Upper lobe of left lung (tissue), 6 donors: ENCODE measurements around the gene ATP11C. TPM values are rescaled to one million over a fixed set of nuclear protein-coding genes. Genes with fewer than 3 reads are reported as not detected.

ENCODE experiments used
- ATAC-seq, 2 donors: fragments of 200-7000 bp; cut with Tn5 transposase; one replicate each; pipeline ENCODE4 v1.9.1; 2022; ENCODE audit warnings: mild to moderate bottlenecking in 2 of 2, moderate library complexity in 2 of 2; ENCODE audit not compliant: low FRiP score in 2 of 2
- DNase-seq, 2 donors: peaks; one replicate each; pipeline ENCODE4 v3.0.0-alpha.2; 2019 to 2020
- H3K27ac ChIP-seq, 4 donors: fragments of 200-600 bp; sonication (generic); one replicate each; pipeline ENCODE4 v1.5.1; 2016 to 2019
- H3K27me3 ChIP-seq, 4 donors: fragments of 200-600 bp; sonication (generic); one replicate each; pipeline ENCODE4 v1.5.1; 2017 to 2019
- H3K36me3 ChIP-seq, 4 donors: fragments of 200-600 bp; sonication (generic); one replicate each; pipeline ENCODE4 v1.5.1; 2016 to 2019
- H3K4me1 ChIP-seq, 4 donors: fragments of 200-600 bp; sonication (generic); one replicate each; pipeline ENCODE4 v1.5.1; 2018 to 2019
- H3K4me3 ChIP-seq, 4 donors: fragments of 200-600 bp; sonication (generic); one replicate each; pipeline ENCODE4 v1.5.1; 2017 to 2019; ENCODE audit warnings: mild to moderate bottlenecking in 2 of 4, moderate library complexity in 1 of 4
- H3K9me3 ChIP-seq, 4 donors: fragments of 200-600 bp; sonication (generic); one replicate each; pipeline ENCODE4 v1.5.1; 2018 to 2019
- EP300 ChIP-seq, 4 donors: sonication (generic); formaldehyde crosslinking; IDR thresholded peaks; one replicate each; pipeline ENCODE4 v1.5.1; 2017; ENCODE audit warnings: antibody characterized with exemption in 4 of 4, control low read depth in 2 of 4
- POLR2A ChIP-seq, 4 donors: fragments of 450-650 bp; IDR thresholded peaks; one replicate each; pipeline ENCODE4 v1.5.1; 2016 to 2017; ENCODE audit warnings: antibody characterized with exemption in 4 of 4, mild to moderate bottlenecking in 2 of 4
- POLR2AphosphoS5 ChIP-seq, 2 donors: sonication (generic); formaldehyde crosslinking; IDR thresholded peaks; one replicate each; pipeline ENCODE4 v1.5.1; 2017; ENCODE audit warnings: antibody characterized with exemption in 2 of 2
- WGBS, 2 donors: methylation state at CpG; one replicate each; pipeline ENCODE4 v1.1.5; 2017 to 2018; 5-methylcytosine and 5-hydroxymethylcytosine counted together
- total RNA-seq, 6 donors: library from RNA; depleted of rRNA in 4 of 6; stranded (reverse); fragments of >200 nt in 4 of 6; gene quantifications; one replicate each; pipeline versions ENCODE4 v1.1.0 to v1.2.1, GENCODE V29; 2016 to 2021
- TF ChIP-seq, protein P1 (sequence below), 6 experiments: fragments of 450-650 bp in 4 of 6; fragments of 200-600 bp in 2 of 6; sonication (generic) in 2 of 6; IDR thresholded peaks; one replicate each; pipeline ENCODE4 v1.5.1; 2016 to 2019; ENCODE audit warnings: antibody characterized with exemption in 6 of 6
- donor health status: DM: no; HTN: no; CAD: no; lungs with moderate emphysema.
- donor health status: DM: no; HTN: yes; CAD: no; lungs with severe emphysema.

ATP11C gene
- total RNA-seq, 6 donors from 2014 or later: 9.5 to 24.4 (median 15.1) TPM

- no peaks in the 10 kb centered on the region for H3K36me3 ChIP-seq
- no peak for DNase-seq
- TF ChIP-seq EP300 (IDR thresholded peaks at IDR 0.05) (no peak), POLR2AphosphoS5 (IDR thresholded peaks at IDR 0.05) (no peak), POLR2A (IDR thresholded peaks at IDR 0.05) (no peak)
- TF ChIP-seq, protein P1, sequence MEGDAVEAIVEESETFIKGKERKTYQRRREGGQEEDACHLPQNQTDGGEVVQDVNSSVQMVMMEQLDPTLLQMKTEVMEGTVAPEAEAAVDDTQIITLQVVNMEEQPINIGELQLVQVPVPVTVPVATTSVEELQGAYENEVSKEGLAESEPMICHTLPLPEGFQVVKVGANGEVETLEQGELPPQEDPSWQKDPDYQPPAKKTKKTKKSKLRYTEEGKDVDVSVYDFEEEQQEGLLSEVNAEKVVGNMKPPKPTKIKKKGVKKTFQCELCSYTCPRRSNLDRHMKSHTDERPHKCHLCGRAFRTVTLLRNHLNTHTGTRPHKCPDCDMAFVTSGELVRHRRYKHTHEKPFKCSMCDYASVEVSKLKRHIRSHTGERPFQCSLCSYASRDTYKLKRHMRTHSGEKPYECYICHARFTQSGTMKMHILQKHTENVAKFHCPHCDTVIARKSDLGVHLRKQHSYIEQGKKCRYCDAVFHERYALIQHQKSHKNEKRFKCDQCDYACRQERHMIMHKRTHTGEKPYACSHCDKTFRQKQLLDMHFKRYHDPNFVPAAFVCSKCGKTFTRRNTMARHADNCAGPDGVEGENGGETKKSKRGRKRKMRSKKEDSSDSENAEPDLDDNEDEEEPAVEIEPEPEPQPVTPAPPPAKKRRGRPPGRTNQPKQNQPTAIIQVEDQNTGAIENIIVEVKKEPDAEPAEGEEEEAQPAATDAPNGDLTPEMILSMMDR (IDR thresholded peaks at IDR 0.05): no peak
- ATAC-seq: no peak
- H3K27ac ChIP-seq: no peak overlapping the region
- no peak overlapping the region for H3K4me3 ChIP-seq
- no peaks in the 10 kb centered on the region for H3K27me3 ChIP-seq
- 63 to 86% methylated on average over 1 of the region's 1 CpG for WGBS, 2 donors
- H3K4me1 ChIP-seq: no peaks in the 10 kb centered on the region
- H3K9me3 ChIP-seq: no peaks in the 10 kb centered on the region
Observed at GRCh38 chrX:139736151-139736550, 196.7 kb downstream of the ATP11C start.

DNA sequence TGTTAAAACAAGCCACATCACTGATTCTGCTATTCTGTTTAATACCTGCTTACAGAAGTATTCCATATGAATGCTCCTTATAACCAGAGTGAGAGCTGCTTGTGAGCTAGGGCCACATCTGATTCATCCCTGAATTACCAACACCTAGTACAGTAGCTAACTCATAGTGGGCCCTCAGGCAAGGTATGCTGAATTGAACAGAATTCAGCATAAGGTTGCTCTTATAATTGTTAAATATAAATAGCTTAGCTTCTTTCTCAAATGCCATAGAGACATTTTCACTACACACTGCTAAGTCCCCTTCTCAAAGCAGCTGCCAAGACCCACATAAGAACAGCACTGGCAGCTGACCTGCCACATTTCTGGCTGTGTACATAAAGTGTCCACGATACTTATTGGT lies 197.9 kb downstream of the ATP11C start:
- Histone ChIP-seq H3K4me3 (no peak overlapping the region), H3K4me1 (no peaks in the 10 kb centered on the region), H3K9me3 (no peaks in the 10 kb centered on the region), H3K27me3 (no peaks in the 10 kb centered on the region), H3K27ac (no peak overlapping the region), H3K36me3 (no peaks in the 10 kb centered on the region)
- no peak for ATAC-seq
- 92% methylated on average over 1 of the region's 1 CpG; no CpG with 5 or more reads in 1 of the 2 donors for WGBS, 2 donors
- DNase-seq: no peak
- TF ChIP-seq, protein P1 (IDR thresholded peaks at IDR 0.05): no peak
- TF ChIP-seq POLR2AphosphoS5 (IDR thresholded peaks at IDR 0.05) (no peak), POLR2A (IDR thresholded peaks at IDR 0.05) (no peak), EP300 (IDR thresholded peaks at IDR 0.05) (no peak)

DNA sequence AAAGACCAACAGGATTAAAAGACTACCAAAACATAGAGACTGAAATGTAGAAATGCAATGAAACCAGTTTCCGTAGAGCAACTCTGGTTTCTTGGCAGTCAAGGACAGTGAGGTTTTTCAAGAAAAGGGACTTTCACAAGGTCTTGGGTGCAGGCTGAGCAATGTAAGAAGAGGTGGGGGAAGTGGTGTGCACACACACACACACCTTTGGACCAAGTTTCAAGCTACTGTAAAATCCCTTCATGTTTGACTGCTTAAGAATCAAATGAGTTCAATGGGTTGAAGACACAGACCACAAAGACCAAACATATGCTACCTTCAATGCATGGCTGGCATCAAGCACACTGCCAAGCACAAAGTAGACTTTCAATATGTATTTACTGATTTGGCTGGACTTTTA lies 207.1 kb downstream of the ATP11C start:
- no peak for ATAC-seq
- H3K27ac ChIP-seq: no peak overlapping the region
- 83 to 88% methylated on average over 1 of the region's 1 CpG for WGBS, 2 donors
- H3K36me3 ChIP-seq: no peaks in the 10 kb centered on the region
- no peak for TF ChIP-seq EP300 (IDR thresholded peaks at IDR 0.05)
- H3K9me3 ChIP-seq: no peaks in the 10 kb centered on the region
- H3K27me3 ChIP-seq: no peaks in the 10 kb centered on the region
- no peaks in the 10 kb centered on the region for H3K4me1 ChIP-seq
- no peak overlapping the region for H3K4me3 ChIP-seq
- no peak for DNase-seq

GRCh38 chrX:139724626-139725025 lies 208.2 kb downstream of the ATP11C start:
- H3K4me3 ChIP-seq: no peak overlapping the region
- H3K4me1 ChIP-seq: no peaks in the 10 kb centered on the region
- no peaks in the 10 kb centered on the region for H3K27me3 ChIP-seq
- ATAC-seq (no peak), DNase-seq (no peak)
- TF ChIP-seq EP300 (IDR thresholded peaks at IDR 0.05): no peak
- TF ChIP-seq, protein P1 (IDR thresholded peaks at IDR 0.05): no peak
- no peak for TF ChIP-seq POLR2AphosphoS5 (IDR thresholded peaks at IDR 0.05)
- no peak for TF ChIP-seq POLR2A (IDR thresholded peaks at IDR 0.05)
- H3K9me3 ChIP-seq: no peaks in the 10 kb centered on the region
- 69 to 90% methylated on average over 2 of the region's 2 CpGs for WGBS, 2 donors
- no peak overlapping the region for H3K27ac ChIP-seq
- no peaks in the 10 kb centered on the region for H3K36me3 ChIP-seq

DNA sequence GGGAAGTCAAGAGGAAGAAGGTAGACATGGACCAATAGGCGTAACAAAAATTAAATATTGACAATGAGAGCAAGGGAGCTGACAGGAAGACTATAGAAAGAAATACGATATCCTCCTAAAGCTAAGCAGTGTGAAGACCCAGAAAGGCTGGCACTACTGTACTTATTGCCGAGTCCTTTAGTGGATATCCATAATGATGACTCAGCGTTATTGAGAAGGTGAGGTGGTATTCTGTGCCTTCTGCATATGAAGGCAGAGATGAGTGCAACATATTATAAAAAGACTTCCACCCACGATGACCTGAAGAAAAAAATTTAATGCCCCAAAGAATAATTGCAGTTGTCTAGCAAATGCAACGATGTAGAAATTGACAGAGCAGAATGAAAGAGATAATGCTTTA lies 211.9 kb downstream of the ATP11C start:
- ATAC-seq: no peak
- no peaks in the 10 kb centered on the region for H3K36me3 ChIP-seq
- H3K9me3 ChIP-seq: no peaks in the 10 kb centered on the region
- H3K27me3 ChIP-seq: no peaks in the 10 kb centered on the region
- WGBS, 2 donors: 85 to 90% methylated on average over 6 of the region's 6 CpGs
- H3K4me3 ChIP-seq: no peak overlapping the region
- H3K27ac ChIP-seq: no peak overlapping the region
- TF ChIP-seq EP300 (IDR thresholded peaks at IDR 0.05) (no peak), POLR2A (IDR thresholded peaks at IDR 0.05) (no peak), POLR2AphosphoS5 (IDR thresholded peaks at IDR 0.05) (no peak)
- TF ChIP-seq, protein P1 (IDR thresholded peaks at IDR 0.05): no peak
- H3K4me1 ChIP-seq: no peaks in the 10 kb centered on the region
- DNase-seq: no peak
